ENCODE data around the gene ATF6.

ATF6 gene

DNA sequence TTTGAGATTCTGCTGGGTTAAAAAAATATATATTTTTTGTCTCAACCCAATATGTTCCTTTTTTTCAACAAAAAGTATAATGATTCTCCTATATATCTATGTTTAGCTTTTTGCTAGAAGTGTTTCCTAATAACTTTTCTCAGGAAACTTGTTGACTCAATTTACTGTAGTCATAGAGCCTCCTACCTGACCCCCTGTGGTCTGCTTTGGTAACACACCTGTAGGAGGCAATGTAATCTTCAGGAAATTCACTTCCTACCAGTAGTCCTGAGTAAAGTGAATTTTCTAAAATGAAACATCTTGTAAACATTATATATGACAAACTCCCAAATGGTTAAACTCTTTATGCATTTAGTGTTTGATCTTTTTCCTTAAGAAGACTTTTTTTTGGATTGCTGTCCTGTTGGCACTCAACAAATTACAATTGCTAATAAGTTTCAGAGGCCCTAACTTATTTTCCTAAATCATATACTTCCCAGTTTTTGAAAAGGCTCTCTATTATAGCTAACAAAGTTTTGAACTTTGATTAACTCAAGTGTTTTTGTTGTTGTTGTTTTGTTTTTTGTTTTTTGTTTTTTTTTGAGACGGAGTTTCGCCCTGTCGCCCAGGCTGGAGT is 139.3 kb downstream of the ATF6 start:
- H3K9ac ChIP-seq = no peak overlapping the region
- H3K4me2 ChIP-seq = peak overlapping the region; percentile 11; the same call in 1 of the 2 replicates
- H4K20me1 ChIP-seq (ENCODE audit: insufficient read depth) = no peaks in the 10 kb centered on the region
- H3K36me3 ChIP-seq (ENCODE audit: insufficient read depth) = no peaks in the 10 kb centered on the region
- no peak overlapping the region for H3K4me3 ChIP-seq (IDR thresholded peaks at IDR 0.05; ENCODE audit: insufficient read depth, low read depth, low read length)
- peaks cover 23% of the 10 kb centered on the region for H3K4me1 ChIP-seq (ENCODE audit: low read depth, poor library complexity, severe bottlenecking)
- no peaks in the 10 kb centered on the region for H3K27me3 ChIP-seq (ENCODE audit: insufficient read depth, low read depth)
- no peaks in the 10 kb centered on the region for H3K79me2 ChIP-seq (ENCODE audit: insufficient read depth, low read depth)
- no peak overlapping the region for H2AFZ ChIP-seq (ENCODE audit: low read depth)
- peak; percentile 95 for TF ChIP-seq CTCF (conservative IDR thresholded peaks at IDR 0.05; ENCODE audit: low read depth, low read length)
- no peak overlapping the region for H3K27ac ChIP-seq

DNA sequence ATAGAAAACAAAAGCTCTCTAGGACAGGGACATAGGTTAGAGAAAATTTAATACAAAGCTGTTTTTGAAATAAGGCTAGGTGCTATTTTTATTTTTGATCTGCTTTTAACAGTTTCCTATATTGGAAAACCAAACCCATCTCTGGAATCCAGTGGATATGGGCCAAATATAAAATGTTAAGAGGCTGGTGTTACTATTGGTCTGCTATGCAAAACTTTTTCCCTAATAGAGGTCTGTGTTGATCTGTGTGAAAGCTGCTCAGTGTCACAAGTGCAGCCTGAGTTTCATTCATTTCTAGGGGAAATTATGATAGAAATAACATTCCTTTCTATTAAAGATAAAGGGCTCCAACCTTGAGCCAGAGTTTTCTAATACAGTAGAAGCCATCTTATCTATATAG is 141.1 kb downstream of the ATF6 start:
- H3K79me2 ChIP-seq (ENCODE audit: insufficient read depth, low read depth) = no peaks in the 10 kb centered on the region

DNA sequence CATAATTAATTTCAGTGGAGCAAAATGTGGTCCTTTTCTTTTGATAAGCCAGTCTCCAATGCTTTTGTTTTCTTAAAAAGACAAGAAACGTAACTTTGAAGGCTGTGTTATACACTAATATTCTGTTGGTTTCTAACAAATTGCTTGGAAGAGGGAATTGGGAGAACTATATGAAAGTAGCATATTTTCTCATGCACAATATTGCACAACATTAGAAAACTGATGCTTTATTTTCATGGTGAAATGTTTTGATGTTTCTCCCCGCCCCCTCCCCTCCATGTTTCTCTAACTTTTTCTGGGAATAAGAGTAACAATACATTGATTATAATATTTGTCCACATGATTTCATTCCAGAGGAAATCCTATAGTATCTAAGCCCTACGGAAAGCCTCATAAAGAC is 142.1 kb downstream of the ATF6 start:
- no peak overlapping the region for H3K4me3 ChIP-seq (IDR thresholded peaks at IDR 0.05; ENCODE audit: insufficient read depth, low read depth, low read length)
- no peaks in the 10 kb centered on the region for H3K79me2 ChIP-seq (ENCODE audit: insufficient read depth, low read depth)
- no peaks in the 10 kb centered on the region for H3K27me3 ChIP-seq (ENCODE audit: insufficient read depth, low read depth)
- TF ChIP-seq CTCF (conservative IDR thresholded peaks at IDR 0.05; ENCODE audit: low read depth, low read length) = no peak
- no peak overlapping the region for H2AFZ ChIP-seq (ENCODE audit: low read depth)
- 0 out of 2 replicates have a peak, but pooled peaks cover 3% of the 10 kb centered on the region for H3K36me3 ChIP-seq (ENCODE audit: insufficient read depth)
- peaks cover 23% of the 10 kb centered on the region for H3K4me1 ChIP-seq (ENCODE audit: low read depth, poor library complexity, severe bottlenecking)
- no peak overlapping the region for H3K4me2 ChIP-seq
- no peak overlapping the region for H3K27ac ChIP-seq
- no peaks in the 10 kb centered on the region; the same call in 1 of the 2 replicates for H4K20me1 ChIP-seq (ENCODE audit: insufficient read depth)
- no peak overlapping the region for H3K9ac ChIP-seq

More for the DNA sequence above, 141.1 kb downstream of the ATF6 start:
- no peak overlapping the region for H3K27ac ChIP-seq
- peaks cover 23% of the 10 kb centered on the region for H3K4me1 ChIP-seq (ENCODE audit: low read depth, poor library complexity, severe bottlenecking)
- H3K27me3 ChIP-seq (ENCODE audit: insufficient read depth, low read depth) = no peaks in the 10 kb centered on the region
- no peak overlapping the region for H3K9ac ChIP-seq
- H2AFZ ChIP-seq (ENCODE audit: low read depth) = no peak overlapping the region
- no peaks in the 10 kb centered on the region for H3K36me3 ChIP-seq (ENCODE audit: insufficient read depth)
- no peak overlapping the region for H3K4me2 ChIP-seq
- no peak for TF ChIP-seq CTCF (conservative IDR thresholded peaks at IDR 0.05; ENCODE audit: low read depth, low read length)
- no peaks in the 10 kb centered on the region for H4K20me1 ChIP-seq (ENCODE audit: insufficient read depth)
- H3K4me3 ChIP-seq (IDR thresholded peaks at IDR 0.05; ENCODE audit: insufficient read depth, low read depth, low read length) = no peak overlapping the region

DNA sequence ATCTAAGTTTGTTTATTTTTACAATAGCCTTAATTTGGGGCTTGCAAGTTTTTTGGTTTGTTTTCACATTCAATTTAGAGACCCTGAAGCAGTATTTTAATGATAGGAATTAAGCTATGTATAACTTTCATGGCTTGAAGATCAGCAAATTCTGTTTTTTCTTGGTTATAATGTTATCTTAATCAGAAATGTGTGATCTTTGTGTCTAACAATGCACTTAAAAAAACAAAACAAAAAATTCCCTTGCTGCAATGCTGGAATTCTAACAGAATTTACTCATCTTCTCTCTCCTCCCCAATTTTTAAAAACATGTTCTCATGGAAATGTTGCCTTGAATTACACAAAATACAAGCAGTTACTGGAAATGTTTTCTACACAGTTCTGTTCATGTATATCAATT is 144.5 kb downstream of the ATF6 start:
- no peaks in the 10 kb centered on the region for H3K27me3 ChIP-seq (ENCODE audit: insufficient read depth, low read depth)
- H3K4me3 ChIP-seq (IDR thresholded peaks at IDR 0.05; ENCODE audit: insufficient read depth, low read depth, low read length) = no peak overlapping the region
- H3K9ac ChIP-seq = no peak overlapping the region
- 0 out of 2 replicates have a peak, but pooled peaks cover 3% of the 10 kb centered on the region for H3K36me3 ChIP-seq (ENCODE audit: insufficient read depth)
- no peak overlapping the region for H2AFZ ChIP-seq (ENCODE audit: low read depth)
- no peaks in the 10 kb centered on the region for H3K79me2 ChIP-seq (ENCODE audit: insufficient read depth, low read depth)
- H3K4me1 ChIP-seq (ENCODE audit: low read depth, poor library complexity, severe bottlenecking) = peaks cover under 1% of the 10 kb centered on the region
- no peak overlapping the region for H3K4me2 ChIP-seq
- H3K27ac ChIP-seq = no peak overlapping the region
- no peaks in the 10 kb centered on the region; the same call in 1 of the 2 replicates for H4K20me1 ChIP-seq (ENCODE audit: insufficient read depth)
- TF ChIP-seq CTCF (conservative IDR thresholded peaks at IDR 0.05; ENCODE audit: low read depth, low read length) = no peak

All from KMS-11 (cell line).